Left hindlimb (tissue), 1 donor: ENCODE data around the gene APOA4.
A peak's percentile ranks its signal among the peaks of the same experiment; 100 is the strongest.

Source experiments
- DNase-seq: peaks from one replicate; pipeline ENCODE4 v3.0.0-alpha.2; 2018

Gene APOA4

DNA sequence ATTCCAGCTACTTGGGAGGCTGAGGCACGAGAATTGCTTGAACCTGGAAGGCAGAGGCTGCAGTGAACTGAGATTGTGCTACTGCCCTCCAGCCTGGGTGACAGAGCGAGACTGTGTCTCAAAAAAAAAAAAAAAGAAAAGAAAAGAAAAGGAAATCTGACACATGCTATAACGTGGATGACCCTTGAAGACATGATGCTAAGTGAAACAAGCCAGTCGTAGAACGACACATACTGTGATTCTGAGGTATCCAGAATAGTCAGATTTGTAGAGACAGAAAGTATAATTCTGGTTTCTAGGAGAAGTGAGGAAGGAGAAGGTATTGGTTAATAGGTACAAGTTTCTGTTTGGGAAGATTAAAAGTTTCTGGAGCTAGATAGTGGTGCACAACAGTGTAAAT lies 24.7 kb downstream of the APOA4 start:
- DNase-seq, result no peak

DNA sequence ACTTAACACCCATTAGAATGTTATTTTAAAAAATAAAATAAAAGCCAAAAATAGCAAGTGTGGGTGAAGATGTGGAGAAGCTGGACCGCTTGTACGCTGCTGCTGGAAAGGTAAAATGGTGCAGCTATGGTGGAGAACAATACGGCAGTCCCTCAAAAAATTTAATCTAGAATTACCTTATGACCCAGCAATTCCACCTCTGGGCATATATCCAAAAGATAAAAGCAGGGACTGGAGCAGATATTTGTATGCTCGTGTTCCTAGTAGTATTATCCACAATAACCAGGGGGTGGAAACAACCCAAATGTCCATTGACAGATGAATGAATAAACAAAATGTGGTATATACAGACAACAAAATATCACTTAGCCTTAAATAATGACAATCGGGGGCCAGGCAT lies 25.3 kb downstream of the APOA4 start:
- DNase-seq, result no peak

DNA sequence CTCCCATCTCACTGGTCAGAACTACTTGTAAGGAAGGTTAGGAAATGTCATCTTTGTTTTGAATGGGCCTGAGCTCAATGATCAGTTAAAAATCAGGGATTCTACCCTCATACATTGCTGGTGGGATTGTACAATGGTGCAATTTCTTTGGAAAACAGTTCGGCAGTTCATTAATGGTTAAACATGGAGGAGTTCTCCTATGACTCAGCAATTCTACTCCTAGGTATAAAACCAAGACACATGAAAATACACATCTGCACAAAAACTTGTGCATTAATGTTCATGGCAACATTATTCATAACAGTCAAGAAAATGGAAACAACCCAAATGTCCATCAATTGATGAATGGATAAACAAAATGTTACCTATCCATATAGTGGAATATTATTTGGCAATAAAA lies 26.6 kb downstream of the APOA4 start:
- no peak for DNase-seq

DNA sequence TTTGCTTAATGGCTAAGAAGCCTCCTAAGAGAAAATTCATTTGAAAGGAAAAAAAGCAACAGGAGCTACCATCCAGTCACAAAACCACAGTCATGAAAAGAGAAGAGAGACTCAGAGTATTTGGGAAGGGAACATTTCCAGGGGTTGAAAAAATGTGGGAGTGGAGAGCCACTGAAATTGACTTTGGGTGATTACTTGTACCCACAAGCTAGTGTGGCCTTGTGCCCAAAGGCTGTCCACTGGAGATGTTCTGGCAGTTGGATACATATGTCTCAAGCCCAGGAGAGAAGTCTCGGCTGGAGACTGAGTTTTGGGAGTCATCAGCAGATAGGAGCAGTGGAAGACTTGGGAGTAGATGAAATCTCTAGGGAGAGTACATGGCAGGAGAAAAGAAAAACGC lies 28.3 kb downstream of the APOA4 start:
- no peak for DNase-seq

DNA sequence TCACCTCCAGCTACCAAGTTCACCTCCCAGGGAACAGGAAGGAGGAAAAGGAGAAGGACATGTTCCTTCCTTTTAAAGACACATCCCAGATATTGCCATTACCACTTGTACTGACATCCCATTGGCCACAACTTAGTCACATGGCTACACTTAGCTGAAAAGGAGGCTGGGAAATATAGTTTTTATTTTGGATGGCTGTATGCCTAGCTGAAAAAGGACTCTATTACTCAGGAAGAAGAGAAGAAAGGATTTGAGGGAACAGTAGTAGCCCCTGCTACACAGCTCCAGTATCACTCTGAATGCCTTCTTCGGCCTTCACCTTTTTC lies 29.4 kb downstream of the APOA4 start:
- DNase-seq, result no peak

DNA sequence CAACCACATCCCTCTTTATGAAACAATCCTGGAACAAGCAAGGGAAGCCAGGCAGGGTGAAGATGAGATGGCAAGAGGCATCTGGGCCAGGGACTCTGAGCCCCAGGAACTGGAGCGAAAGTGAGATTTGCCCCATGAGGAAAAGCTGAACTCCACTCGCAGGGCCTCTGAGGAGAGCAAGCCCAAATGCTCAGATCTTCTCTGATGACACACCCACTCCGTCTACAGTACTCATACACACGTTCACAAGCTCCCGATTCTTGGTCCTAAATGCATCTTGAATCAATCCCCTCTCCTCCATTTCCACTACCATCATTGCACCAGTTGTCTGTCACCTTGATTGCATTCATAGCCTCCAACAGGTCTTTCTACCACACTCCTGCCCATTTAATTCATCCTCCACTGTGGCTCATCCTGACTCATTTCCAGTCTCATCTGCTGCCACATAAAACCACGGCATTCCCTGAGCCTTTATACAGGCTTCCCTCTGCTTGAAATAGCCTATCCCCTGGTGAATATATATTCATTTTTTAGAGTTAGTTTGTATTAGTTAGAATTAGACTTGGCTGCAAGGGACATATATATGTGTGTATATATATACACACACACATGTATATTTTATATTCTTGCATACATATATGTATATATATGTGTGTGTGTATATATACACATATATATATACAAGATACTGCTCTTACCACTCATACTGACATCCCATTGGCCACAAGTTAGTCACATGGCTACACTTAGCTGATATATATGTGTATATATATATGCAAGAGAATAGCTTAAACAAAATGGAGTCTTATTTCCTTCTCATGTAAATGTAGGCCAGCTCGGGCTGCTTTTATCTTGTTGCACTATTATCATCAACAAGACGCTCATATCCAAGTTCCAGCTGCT lies 30.0 kb downstream of the APOA4 start:
- DNase-seq, result no peak

DNA sequence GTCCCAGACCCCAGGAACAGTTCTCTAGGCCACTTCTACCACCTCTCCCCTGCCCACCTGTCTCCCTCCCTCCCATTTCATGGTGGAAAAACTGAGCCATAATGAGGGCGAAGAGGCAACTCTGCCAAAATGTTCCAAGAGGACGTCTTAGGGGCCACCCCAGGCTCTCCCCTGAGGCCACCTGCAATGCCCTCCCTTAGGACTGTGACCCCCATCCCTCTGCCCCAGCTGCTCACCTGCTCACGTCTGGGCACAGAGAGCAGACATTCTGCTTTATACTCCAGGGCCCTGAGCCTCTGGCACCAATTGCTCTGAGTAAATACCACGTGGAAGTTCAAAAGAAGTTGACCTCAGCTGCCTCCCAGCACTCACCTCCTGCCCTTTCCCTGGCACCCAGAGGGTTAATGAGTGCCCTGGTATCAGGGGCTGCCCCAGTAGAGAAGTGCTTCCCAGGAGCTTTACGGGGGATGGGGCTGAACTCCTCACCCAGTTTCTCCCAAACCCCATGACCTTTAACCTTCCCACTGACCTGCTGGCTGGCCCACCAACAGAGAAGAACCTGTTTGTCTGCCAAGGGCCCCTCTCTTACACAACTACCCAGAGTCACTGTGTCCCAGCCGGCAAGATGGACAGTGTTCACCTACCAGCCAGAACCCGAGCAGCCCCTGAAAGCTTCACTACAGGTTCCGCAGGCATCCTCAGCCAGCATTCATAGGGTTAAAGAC lies 30.8 kb downstream of the APOA4 start:
- no peak for DNase-seq

DNA sequence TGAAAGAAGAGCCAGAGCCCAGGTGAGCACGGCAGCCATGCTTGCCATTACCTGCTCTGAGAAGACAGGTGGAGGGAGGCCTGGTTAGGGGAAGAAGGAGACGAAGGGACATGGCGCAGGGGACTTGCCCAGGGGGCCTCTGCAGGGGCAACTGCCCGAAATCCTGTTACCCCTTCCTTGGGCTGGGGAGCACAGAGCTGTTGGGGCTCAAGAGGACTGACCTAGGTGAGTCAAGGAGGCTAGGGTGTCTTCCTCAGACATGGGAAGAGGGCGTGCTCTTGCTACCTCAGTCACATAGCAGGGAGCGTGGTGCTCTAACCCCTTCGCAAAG lies 31.3 kb downstream of the APOA4 start, which contains the start of gene APOA5:
TSS of gene APOA5 (minus strand) at position 67 of the 331 bp plus-strand sequence. CDS start at position 48, 19 bp downstream.
- no peak for DNase-seq

DNA sequence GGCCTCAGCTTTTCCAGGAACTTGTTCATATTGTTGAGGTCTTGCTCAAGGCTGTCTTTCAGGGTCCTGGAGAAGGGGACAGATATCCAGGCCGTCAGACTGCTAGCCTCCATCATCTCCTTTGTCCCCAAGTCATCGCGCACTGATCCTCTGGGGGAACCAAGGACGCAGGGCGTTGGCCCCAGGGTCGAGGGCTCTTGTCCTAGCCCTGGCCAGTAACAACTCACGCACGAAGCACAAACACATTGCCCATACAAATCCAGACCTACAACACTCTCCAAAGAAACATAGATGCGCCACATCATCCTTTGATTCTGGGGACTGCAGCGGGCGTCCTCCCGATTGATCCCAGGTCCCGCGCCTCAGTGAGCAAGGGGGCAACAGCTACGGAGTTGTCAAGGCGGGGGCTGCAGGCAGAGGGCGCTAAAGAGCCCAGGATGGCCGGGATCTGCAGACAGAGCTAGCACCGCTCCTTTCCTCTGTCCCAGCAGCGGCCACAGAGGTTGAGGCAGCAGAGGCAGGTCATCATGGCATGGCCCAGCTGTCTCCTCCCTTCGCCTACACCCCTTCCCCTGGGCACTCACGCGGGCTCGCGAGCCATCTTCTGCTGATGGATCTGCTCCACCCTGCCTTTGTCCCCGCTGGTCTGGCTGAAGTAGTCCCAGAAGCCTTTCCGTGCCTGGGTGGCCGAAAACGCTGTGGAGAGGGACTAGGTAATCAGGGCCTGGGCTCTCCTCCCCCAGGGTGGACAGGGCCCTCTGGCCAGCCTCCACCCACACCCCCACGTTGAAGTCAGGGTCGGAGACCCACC lies 31.9 kb downstream of the APOA4 start:
- peak; percentile 75 for DNase-seq

DNA sequence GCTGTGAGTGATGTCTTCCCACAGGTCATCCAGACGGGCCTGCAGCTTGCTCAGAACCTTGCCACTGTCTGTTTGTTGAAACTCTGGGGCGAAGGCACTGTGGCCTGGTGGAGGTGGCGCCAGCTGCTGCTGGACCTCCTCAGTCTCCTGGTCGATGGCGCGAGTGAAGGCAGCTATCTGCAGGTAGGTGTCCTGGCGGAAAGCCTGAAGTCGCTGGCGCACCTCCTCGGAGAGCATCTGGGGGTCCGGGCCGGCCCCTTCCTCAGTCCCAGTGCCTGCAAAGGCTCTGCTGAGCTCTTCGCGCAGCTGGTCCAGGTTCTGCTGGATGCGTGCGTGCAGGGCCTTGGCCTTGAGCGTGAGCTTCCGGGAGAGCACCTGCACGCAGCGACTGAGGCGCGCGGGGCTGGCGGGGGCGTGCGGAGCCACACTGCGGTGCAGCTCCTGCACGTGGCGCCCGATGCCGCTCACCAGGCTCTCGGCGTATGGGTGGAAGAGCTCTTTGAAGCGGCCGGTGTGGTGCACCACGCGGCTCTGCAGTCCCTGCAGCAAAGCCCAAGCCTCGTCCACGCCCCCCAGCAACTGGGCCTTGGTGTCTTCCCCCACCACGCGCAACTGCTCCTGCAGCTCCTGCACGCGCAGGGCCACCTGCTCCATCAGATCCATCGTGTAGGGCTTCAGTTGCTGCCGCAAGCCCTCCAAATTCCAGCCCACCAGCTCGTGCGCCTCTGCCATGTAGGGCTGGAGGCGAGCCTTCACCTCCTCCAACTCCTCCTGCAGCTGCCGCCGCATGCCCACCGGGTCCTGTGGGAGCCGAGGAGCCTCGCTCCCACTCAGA lies 32.7 kb downstream of the APOA4 start:
- no peak for DNase-seq

DNA sequence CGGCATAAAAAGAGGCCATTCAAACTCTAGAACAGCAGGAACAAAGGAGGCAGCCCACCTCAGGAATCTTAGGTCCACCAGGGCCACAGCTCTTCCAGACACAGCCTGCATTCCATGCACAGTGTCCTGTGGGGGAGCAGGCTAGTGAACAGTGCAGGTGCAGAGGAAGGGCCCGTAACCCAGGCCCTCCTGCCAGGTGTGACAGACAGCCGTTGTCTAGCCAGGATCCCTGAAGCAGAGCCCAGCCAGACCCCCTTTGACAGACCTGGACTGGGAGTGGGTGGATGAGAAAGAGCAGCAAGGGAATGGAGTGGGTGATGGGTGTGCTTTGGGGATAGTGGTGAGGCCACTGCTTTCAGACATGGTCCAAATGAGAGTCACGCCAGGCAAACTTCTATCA lies 34.1 kb downstream of the APOA4 start:
- no peak for DNase-seq

DNA sequence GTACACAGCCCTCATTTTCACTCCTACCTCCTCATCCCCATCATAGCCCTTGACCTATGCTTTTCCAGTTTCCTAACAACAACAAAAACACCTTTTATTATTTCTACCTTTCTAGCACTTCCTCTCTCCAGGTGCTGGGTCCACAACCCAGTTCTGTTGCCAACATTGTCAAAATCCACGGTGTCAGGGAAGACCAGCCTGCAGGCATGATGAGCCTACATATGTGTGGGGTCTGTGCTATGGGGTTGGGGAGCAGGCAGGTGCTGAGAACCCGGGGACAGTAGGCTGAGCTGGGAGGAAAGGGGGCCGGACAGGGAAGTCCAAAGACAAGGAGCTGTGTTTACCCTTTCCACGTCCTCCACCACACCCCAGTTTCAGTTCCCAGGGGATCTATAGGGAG lies 34.6 kb downstream of the APOA4 start:
- no peak for DNase-seq

DNA sequence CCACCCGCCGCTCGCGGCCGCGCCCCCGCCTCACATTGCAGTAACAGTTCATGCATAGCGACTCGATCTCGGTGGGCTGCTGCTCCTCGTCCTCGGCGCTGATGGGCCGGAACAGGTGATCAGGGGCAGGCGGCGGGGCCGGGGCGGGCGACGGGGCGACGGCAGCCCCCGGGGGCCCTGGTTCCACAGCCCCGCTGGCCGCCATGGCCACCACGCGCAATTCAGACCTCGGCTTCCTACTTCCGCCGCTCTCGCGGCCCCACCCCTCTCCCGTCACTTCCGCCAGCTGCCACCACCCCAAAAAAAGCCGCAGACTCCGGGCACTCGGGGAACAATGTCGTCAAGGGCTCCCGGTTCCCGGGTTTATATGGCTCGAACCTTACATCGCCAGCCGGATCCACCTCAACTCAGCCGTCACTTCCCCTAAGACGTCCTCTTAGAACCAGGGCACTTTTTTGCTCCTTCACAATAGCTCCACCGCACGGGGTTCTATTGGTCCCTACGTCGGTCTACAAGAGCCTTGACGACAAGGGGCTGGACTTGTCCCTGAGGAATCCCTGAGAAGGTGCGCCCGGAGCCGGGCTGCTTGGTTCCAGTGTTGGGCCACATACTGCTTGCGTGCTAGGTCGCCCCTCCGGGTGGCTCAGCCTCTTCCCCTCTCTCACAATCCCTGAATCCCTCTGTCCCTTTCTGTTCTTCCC lies 35.2 kb downstream of the APOA4 start, which contains the start of gene ZPR1:
TSS of gene ZPR1 (minus strand) at position 238 of the 701 bp plus-strand sequence. CDS start at position 205, 33 bp downstream.
- DNase-seq, result peak; percentile 90

DNA sequence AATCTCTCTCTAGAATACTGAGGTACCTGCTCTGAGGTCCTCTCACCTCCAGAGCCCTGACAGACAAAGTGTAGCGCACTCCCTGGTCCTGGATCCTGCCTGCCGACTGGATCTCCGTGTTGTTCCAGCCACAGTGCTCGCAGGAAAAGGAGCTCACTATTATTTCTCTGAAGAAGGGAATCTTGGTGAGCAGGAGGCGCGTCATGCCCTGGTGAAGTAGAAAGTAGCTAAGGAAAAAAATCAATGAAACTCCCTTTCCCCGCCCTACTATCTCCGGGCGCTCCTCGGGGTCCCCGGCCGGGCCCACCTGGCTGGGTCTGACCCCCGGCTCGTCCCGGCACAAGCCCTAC lies 35.7 kb downstream of the APOA4 start:
- no peak for DNase-seq

DNA sequence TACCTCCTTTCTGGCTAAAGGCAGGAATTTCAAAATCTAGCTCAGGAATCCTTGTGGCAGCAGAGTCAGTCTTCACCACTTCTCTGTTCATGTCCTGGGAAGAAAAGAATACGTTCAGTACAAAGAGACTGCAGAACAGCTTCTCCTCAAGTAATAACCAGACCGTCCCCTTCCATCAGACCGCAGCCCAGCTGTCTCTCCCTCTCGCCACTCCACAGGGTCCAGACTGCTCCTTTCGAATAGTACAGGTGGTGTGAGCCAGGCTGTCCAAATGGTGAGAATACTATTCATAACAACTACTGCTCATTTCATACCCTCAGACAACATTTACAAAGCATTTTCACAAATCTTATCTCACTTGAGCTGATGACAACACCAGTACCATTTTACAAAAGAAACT lies 36.1 kb downstream of the APOA4 start:
- no peak for DNase-seq

DNA sequence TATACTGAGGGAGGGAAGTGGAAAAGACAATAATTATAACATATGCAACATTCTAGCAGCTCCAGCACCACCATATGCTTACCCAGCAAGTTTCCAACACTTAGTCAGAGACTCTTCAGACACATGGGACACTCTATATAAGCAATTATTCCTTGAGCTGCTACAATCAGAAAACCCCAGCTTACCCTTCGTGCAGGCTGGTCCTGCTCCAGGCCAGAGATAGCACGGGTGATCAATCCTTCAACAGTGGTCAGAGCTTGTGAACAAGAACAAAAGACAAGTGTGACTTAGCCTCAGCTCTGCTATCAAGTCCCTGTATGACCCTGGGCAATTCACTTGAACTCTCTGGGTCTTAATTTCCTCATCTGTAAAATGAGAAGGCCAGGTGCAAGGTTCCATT lies 36.8 kb downstream of the APOA4 start:
- DNase-seq, result no peak

DNA sequence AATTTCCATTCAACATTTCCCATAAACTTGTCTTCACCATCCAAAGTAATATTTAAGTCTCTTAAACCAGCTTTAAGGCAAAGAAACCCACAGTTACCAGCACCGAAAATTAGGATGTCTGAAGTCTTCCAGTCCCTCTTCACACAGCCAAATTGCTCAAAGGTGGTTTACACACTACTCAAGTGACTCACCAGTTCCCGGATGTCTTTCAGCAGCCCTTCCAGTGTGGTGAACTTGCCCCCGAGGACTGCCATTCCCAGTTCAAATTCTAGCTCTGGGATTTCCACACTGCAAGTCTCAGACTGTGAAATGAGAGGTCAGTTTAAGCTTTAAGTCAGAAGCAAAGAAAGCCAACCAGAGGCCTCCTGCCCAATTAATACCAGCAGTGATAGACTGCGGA lies 40.4 kb downstream of the APOA4 start:
- DNase-seq, result no peak

DNA sequence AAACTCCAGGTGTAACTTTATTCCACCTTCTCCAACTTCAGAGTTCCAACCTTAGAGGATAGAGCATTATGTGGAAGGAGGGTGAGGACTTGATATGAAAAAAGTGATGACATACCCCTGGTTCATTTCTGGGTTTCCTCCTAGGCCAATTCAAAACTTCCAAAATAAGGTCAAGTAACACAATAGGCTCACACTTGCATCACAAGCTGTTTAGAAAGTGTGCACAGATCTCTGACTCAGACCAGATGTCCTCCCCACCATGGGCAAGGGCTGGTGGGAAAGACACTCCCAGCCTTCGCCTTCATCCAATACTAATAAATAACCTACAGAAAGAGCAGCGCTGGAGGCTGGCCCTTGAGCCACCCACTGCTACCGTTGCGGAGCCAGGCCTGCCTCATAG lies 44.5 kb downstream of the APOA4 start:
- DNase-seq, result no peak

DNA sequence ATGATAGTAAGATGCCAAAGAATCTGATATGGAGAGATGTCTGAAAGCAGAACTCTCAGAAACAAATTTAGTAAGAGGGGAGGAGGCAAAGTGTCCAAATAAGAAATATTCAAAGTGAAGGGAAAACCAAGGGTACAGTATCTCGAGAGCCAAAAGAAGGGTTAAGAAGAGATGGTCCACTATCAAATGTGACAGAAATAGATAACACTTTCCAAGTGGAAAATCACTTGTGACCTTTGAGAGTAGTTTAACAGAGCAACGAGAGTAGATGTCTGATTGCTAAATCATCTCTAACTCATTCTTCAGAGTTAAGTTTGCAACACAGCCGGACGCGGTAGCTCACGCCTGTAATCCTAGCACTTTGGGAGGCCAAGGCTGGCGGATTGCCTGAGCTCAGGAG lies 46.0 kb downstream of the APOA4 start:
- DNase-seq, result no peak

DNA sequence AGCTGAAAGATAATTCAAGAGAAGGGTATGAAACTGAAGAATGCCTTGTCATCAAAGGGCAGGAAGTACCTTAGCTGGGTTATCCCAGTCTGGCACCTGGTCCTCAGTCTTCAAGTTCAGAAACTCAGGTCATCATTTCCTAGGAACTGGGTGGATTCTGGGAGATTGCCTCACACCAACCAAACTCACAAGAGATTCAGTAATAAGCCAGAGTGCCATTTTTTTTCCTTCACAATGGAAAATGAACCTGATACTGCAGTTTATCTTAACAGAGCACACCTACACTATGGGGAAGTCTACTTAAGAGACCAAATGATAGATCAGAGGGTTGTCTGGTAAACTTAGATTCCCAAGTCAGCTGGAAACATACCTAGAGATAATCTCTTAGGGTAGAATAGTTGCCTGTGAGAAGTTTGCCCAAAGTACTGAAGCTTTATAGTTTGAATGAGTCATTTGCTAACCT lies 46.6 kb downstream of the APOA4 start:
- DNase-seq, result no peak

DNA sequence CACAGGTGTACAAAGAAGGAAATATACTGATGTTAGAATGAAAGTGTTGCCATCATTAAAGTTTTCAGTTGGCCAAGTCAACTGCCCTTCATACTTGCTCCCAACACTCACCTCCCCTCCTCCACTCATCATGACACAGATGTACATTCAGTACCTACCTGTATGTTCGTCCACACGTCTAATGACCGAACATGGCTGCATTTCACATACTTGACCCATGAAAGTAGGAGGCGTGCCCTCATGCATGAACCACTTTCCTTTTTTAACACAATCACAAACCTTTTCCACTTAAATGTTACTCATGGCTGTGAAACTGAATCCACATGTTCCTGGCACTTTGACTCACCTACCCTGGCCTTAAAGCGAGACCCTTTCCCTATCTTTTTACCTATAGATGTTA lies 47.1 kb downstream of the APOA4 start:
- DNase-seq, result no peak

DNA sequence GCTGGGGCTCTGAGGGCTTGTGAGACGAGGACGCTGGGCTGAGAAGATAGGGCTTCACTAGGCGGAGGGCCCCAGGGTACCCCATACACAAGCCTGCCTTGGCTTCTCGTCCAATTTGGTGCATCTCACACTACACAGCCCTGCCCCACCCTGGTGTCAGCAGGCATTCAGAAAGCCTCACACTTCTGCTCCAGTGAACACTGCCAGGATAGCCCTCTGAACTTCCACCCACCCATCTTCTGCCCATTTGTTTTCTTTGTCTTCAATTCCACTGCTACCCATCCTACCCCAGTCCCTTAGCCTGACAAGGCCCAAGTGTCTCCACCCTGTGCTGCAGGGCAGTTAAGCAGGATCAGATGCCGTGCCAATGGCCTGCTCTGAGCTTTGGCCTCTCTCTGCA lies 48.4 kb downstream of the APOA4 start:
- DNase-seq, result no peak
